HEK293T (cell line): Measurements from ENCODE around the gene VAV1.

Source experiments
- BHLHE40 ChIP-seq: fragments of 450-650 bp; IDR thresholded peaks from 2 replicates; pipeline ENCODE4 v1.6.1; 2016; ENCODE audit warnings: mild to moderate bottlenecking, moderate library complexity, borderline replicate concordance
- FOXA1 ChIP-seq: fragments of 450-650 bp; IDR thresholded peaks from 2 replicates; pipeline ENCODE4 v1.6.1; 2016; ENCODE audit warnings: mild to moderate bottlenecking
- FOXK2 ChIP-seq: fragments of 450-650 bp; IDR thresholded peaks from 2 replicates; pipeline ENCODE4 v1.6.1; 2016; ENCODE audit warnings: mild to moderate bottlenecking
- FOXM1 ChIP-seq: fragments of 450-650 bp; IDR thresholded peaks from 2 replicates; pipeline ENCODE4 v1.6.1; 2017; ENCODE audit warnings: mild to moderate bottlenecking, borderline replicate concordance
- HDGF ChIP-seq: fragments of 450-650 bp; IDR thresholded peaks from 2 replicates; pipeline ENCODE4 v1.6.1; 2017; ENCODE audit warnings: antibody characterized with exemption, borderline replicate concordance
- SUZ12 ChIP-seq: fragments of 450-650 bp; IDR thresholded peaks from 2 replicates; pipeline ENCODE4 v1.6.1; 2016; ENCODE audit warnings: mild to moderate bottlenecking
- TARDBP ChIP-seq: fragments of 450-650 bp; IDR thresholded peaks from 2 replicates; pipeline ENCODE4 v1.6.1; 2016
- TF ChIP-seq, protein P1 (sequence below): fragments of 450-650 bp; IDR thresholded peaks from 2 replicates; pipeline ENCODE4 v1.6.1; 2016

DNA sequence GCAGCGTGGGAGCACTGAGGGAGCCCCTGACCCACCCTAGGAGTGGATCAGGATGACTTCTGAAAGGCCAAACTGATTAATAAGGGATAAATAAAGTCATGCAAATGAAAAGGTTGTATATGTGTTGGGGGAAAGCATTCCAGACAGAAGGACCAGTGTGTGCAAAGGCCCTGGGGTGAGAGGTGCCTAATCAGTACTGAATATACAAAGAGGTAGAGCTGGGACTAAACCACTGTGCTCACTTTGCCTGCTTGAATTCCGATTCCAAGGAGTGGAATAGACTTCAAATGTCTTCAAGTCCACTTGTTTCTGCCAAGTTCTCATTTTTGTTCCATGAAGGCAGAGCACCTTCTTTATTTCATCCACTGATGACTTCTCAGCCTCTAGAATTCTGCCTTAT, 82.2 kb downstream of the VAV1 start:
- TF ChIP-seq FOXA1 (no peak), HDGF (no peak), BHLHE40 (no peak), FOXK2 (no peak), SUZ12 (no peak), TARDBP (no peak), FOXM1 (no peak)
- TF ChIP-seq, protein P1, sequence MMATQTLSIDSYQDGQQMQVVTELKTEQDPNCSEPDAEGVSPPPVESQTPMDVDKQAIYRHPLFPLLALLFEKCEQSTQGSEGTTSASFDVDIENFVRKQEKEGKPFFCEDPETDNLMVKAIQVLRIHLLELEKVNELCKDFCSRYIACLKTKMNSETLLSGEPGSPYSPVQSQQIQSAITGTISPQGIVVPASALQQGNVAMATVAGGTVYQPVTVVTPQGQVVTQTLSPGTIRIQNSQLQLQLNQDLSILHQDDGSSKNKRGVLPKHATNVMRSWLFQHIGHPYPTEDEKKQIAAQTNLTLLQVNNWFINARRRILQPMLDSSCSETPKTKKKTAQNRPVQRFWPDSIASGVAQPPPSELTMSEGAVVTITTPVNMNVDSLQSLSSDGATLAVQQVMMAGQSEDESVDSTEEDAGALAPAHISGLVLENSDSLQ = no peak
